ENCODE data around the gene MYO3B. TPM values are rescaled to one million over a fixed set of nuclear protein-coding genes. Genes with fewer than 3 reads are reported as not detected.

The MYO3B gene
- total RNA-seq, 1 experiment from 2014 or later = 0.50 TPM

DNA sequence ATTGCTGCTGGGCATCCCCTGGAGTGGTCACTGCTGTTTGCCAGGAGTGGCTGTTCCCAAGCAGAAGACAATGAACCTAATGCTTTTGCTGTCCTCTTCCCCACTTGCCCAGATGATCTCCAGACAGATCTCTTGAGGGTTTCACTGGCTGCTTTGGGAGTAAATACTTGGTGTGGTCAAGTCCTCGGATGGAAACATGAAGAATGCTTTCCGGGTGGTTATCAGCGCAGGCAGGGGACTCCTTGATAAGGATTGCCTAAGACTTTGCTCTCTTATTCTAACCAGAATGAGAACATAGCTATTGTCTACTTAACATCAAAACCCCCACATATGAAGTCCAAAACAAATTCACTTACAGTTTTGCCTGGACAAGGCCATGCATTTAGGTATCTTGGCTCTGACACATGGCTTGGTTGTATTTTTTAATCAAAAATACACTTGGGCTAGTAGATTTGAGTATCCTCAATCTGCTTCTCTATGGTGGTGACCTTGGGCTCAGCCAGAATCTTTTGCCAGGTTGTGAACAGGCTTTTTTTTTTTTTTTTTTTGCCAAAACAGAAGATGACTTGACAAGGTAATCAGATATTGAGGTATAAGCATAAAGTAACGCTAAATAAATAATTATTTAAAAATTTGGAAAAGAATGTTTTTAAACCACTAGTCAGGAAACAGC, 34.8 kb upstream of the MYO3B start:
- no peak overlapping the region for H3K27ac Mint-ChIP-seq
- peaks cover 7% of the 10 kb centered on the region for H3K36me3 Mint-ChIP-seq
- peaks cover 28% of the 10 kb centered on the region for H3K4me1 Mint-ChIP-seq
- TF ChIP-seq, protein P1, sequence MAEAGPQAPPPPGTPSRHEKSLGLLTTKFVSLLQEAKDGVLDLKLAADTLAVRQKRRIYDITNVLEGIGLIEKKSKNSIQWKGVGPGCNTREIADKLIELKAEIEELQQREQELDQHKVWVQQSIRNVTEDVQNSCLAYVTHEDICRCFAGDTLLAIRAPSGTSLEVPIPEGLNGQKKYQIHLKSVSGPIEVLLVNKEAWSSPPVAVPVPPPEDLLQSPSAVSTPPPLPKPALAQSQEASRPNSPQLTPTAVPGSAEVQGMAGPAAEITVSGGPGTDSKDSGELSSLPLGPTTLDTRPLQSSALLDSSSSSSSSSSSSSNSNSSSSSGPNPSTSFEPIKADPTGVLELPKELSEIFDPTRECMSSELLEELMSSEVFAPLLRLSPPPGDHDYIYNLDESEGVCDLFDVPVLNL (CRISPR knock-in tag; IDR thresholded peaks at IDR 0.05; ENCODE audit: borderline replicate concordance, low read depth) = no peak
- TF ChIP-seq, protein P2, sequence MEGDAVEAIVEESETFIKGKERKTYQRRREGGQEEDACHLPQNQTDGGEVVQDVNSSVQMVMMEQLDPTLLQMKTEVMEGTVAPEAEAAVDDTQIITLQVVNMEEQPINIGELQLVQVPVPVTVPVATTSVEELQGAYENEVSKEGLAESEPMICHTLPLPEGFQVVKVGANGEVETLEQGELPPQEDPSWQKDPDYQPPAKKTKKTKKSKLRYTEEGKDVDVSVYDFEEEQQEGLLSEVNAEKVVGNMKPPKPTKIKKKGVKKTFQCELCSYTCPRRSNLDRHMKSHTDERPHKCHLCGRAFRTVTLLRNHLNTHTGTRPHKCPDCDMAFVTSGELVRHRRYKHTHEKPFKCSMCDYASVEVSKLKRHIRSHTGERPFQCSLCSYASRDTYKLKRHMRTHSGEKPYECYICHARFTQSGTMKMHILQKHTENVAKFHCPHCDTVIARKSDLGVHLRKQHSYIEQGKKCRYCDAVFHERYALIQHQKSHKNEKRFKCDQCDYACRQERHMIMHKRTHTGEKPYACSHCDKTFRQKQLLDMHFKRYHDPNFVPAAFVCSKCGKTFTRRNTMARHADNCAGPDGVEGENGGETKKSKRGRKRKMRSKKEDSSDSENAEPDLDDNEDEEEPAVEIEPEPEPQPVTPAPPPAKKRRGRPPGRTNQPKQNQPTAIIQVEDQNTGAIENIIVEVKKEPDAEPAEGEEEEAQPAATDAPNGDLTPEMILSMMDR (IDR thresholded peaks at IDR 0.05) = no peak
- TF ChIP-seq ZNF219 (CRISPR knock-in tag; IDR thresholded peaks at IDR 0.05; ENCODE audit: borderline replicate concordance) (no peak), MXD4 (CRISPR knock-in tag; IDR thresholded peaks at IDR 0.05; ENCODE audit: borderline replicate concordance) (no peak), OVOL2 (CRISPR knock-in tag; IDR thresholded peaks at IDR 0.05; ENCODE audit: borderline replicate concordance) (no peak), ZNF121 (CRISPR knock-in tag; IDR thresholded peaks at IDR 0.05) (no peak), CBFB (CRISPR knock-in tag; IDR thresholded peaks at IDR 0.05; ENCODE audit: low read depth) (no peak), NFE2L1 (CRISPR knock-in tag; IDR thresholded peaks at IDR 0.05) (no peak), ZNF532 (CRISPR knock-in tag; IDR thresholded peaks at IDR 0.05; ENCODE audit: borderline replicate concordance) (no peak), RORB (CRISPR knock-in tag; IDR thresholded peaks at IDR 0.05) (no peak), ATF1 (CRISPR knock-in tag; IDR thresholded peaks at IDR 0.05) (no peak), NFATC4 (CRISPR knock-in tag; IDR thresholded peaks at IDR 0.05) (no peak), ZNF263 (CRISPR knock-in tag; IDR thresholded peaks at IDR 0.05; ENCODE audit: low read depth) (no peak)
- TF ChIP-seq, protein P3, sequence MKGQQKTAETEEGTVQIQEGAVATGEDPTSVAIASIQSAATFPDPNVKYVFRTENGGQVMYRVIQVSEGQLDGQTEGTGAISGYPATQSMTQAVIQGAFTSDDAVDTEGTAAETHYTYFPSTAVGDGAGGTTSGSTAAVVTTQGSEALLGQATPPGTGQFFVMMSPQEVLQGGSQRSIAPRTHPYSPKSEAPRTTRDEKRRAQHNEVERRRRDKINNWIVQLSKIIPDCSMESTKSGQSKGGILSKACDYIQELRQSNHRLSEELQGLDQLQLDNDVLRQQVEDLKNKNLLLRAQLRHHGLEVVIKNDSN (CRISPR knock-in tag; IDR thresholded peaks at IDR 0.05) = no peak
- TF ChIP-seq, protein P4, sequence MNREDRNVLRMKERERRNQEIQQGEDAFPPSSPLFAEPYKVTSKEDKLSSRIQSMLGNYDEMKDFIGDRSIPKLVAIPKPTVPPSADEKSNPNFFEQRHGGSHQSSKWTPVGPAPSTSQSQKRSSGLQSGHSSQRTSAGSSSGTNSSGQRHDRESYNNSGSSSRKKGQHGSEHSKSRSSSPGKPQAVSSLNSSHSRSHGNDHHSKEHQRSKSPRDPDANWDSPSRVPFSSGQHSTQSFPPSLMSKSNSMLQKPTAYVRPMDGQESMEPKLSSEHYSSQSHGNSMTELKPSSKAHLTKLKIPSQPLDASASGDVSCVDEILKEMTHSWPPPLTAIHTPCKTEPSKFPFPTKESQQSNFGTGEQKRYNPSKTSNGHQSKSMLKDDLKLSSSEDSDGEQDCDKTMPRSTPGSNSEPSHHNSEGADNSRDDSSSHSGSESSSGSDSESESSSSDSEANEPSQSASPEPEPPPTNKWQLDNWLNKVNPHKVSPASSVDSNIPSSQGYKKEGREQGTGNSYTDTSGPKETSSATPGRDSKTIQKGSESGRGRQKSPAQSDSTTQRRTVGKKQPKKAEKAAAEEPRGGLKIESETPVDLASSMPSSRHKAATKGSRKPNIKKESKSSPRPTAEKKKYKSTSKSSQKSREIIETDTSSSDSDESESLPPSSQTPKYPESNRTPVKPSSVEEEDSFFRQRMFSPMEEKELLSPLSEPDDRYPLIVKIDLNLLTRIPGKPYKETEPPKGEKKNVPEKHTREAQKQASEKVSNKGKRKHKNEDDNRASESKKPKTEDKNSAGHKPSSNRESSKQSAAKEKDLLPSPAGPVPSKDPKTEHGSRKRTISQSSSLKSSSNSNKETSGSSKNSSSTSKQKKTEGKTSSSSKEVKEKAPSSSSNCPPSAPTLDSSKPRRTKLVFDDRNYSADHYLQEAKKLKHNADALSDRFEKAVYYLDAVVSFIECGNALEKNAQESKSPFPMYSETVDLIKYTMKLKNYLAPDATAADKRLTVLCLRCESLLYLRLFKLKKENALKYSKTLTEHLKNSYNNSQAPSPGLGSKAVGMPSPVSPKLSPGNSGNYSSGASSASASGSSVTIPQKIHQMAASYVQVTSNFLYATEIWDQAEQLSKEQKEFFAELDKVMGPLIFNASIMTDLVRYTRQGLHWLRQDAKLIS (CRISPR knock-in tag; IDR thresholded peaks at IDR 0.05; ENCODE audit: borderline replicate concordance) = no peak
- TF ChIP-seq, protein P5, sequence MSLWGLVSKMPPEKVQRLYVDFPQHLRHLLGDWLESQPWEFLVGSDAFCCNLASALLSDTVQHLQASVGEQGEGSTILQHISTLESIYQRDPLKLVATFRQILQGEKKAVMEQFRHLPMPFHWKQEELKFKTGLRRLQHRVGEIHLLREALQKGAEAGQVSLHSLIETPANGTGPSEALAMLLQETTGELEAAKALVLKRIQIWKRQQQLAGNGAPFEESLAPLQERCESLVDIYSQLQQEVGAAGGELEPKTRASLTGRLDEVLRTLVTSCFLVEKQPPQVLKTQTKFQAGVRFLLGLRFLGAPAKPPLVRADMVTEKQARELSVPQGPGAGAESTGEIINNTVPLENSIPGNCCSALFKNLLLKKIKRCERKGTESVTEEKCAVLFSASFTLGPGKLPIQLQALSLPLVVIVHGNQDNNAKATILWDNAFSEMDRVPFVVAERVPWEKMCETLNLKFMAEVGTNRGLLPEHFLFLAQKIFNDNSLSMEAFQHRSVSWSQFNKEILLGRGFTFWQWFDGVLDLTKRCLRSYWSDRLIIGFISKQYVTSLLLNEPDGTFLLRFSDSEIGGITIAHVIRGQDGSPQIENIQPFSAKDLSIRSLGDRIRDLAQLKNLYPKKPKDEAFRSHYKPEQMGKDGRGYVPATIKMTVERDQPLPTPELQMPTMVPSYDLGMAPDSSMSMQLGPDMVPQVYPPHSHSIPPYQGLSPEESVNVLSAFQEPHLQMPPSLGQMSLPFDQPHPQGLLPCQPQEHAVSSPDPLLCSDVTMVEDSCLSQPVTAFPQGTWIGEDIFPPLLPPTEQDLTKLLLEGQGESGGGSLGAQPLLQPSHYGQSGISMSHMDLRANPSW (CRISPR knock-in tag; conservative IDR thresholded peaks at IDR 0.05; ENCODE audit: low read depth) = no peak
- TF ChIP-seq, protein P6, sequence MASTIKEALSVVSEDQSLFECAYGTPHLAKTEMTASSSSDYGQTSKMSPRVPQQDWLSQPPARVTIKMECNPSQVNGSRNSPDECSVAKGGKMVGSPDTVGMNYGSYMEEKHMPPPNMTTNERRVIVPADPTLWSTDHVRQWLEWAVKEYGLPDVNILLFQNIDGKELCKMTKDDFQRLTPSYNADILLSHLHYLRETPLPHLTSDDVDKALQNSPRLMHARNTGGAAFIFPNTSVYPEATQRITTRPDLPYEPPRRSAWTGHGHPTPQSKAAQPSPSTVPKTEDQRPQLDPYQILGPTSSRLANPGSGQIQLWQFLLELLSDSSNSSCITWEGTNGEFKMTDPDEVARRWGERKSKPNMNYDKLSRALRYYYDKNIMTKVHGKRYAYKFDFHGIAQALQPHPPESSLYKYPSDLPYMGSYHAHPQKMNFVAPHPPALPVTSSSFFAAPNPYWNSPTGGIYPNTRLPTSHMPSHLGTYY (CRISPR knock-in tag; IDR thresholded peaks at IDR 0.05) = no peak
- TF ChIP-seq, protein P7, sequence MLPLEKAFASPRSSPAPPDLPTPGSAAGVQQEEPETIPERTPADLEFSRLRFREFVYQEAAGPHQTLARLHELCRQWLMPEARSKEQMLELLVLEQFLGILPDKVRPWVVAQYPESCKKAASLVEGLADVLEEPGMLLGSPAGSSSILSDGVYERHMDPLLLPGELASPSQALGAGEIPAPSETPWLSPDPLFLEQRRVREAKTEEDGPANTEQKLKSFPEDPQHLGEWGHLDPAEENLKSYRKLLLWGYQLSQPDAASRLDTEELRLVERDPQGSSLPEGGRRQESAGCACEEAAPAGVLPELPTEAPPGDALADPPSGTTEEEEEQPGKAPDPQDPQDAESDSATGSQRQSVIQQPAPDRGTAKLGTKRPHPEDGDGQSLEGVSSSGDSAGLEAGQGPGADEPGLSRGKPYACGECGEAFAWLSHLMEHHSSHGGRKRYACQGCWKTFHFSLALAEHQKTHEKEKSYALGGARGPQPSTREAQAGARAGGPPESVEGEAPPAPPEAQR (CRISPR knock-in tag; IDR thresholded peaks at IDR 0.05) = no peak
- DNase-seq (ENCODE audit: low spot score) (no peak), ATAC-seq (no peak)
- no peak overlapping the region for H3K4me3 Mint-ChIP-seq
- peaks cover 6% of the 10 kb centered on the region for H3K9me3 Mint-ChIP-seq
- peaks cover 4% of the 10 kb centered on the region for H3K27me3 Mint-ChIP-seq (ENCODE audit: low read depth)
- POLR2A ChIA-PET = no interaction called here
- CTCF ChIA-PET = no interaction called here

Measured in WTC11 (cell line).